K562 (cell line): ENCODE results near the gene C1orf198. TPM values are rescaled to one million over a fixed set of nuclear protein-coding genes. Genes with fewer than 3 reads are reported as not detected.

Experiments
- ATAC-seq: fragments of 200-7000 bp; cut with Tn5 transposase; 3 replicates; pipeline ENCODE4 v1.9.1; 2020; ENCODE audit warnings: moderate library complexity
- BruUV-seq: library from RNA; stranded (reverse); fragments of 400-500 nt; replicated peaks from 2 replicates; lab custom pipeline; 2021; lab: Mats Ljungman, UMichigan
- CTCF ChIA-PET: fragments of 300-600 bp; formaldehyde crosslinking; extraction: SDS; loops from one replicate; lab custom pipeline; 2021; ENCODE audit warnings: low intra/inter-chr PET ratio; lab: Yijun Ruan, JAX
- POLR2A ChIA-PET: fragments of 300-600, 350-650 bp; sonication (Branson Sonifier 250); formaldehyde crosslinking; extraction: SDS; loops from one replicate; lab custom pipeline; 2021; ENCODE audit warnings: antibody characterized with exemption, inconsistent platforms; lab: Yijun Ruan, JAX
- DNase-seq, 4 experiments: peaks; one replicate each; pipeline versions ENCODE4 v3.0.0 to v3.0.0-alpha.2; 2011 to 2018; ENCODE audit warnings: low spot score in 3 of 4, mixed read lengths in 3 of 4; ENCODE audit errors: extremely low read depth in 1 of 4
- FAIRE-seq: peaks from 2 replicates; lab custom pipeline; 2011; peaks lifted over from hg19 to GRCh38; lab: Jason Lieb, UNC
- H2AFZ ChIP-seq: 2 replicates; pipeline ENCODE4 v1.6.0; 2011; ENCODE audit warnings: low read depth, low read length, control low read depth, inconsistent platforms
- H3K27ac ChIP-seq: fragments of 200-600 bp; 3 replicates; pipeline ENCODE4 v1.8.0; 2011; ENCODE audit warnings: low read depth, mild to moderate bottlenecking, control low read depth, inconsistent platforms, low read length, moderate library complexity, mixed read lengths; ENCODE audit errors: extremely low read depth
- H3K27me3 ChIP-seq, 2 experiments: fragments of 300-600 bp in 1 of 2; 2 replicates in 1 of 2; 3 replicates in 1 of 2; pipeline versions ENCODE4 v1.6.0 to v1.8.0; 2011; ENCODE audit warnings: inconsistent platforms in 2 of 2, low read length in 2 of 2, mild to moderate bottlenecking in 1 of 2, mixed read lengths in 1 of 2, moderate library complexity in 1 of 2; ENCODE audit not compliant: control insufficient read depth in 2 of 2, insufficient read depth in 2 of 2
- H3K36me3 ChIP-seq: fragments of 300-600 bp; 3 replicates; pipeline ENCODE4 v1.8.0; 2011; ENCODE audit warnings: mild to moderate bottlenecking, low read length, inconsistent platforms; ENCODE audit not compliant: control insufficient read depth, insufficient read depth
- H3K4me1 ChIP-seq, 2 experiments: fragments of 200-600 bp in 1 of 2; replicated peaks in 1 of 2; 2 replicates in 1 of 2; 3 replicates in 1 of 2; pipeline versions ENCODE4 v1.5.1 to v1.8.0; 2011; ENCODE audit warnings: inconsistent platforms in 2 of 2, low read length in 2 of 2, mild to moderate bottlenecking in 1 of 2, mixed read lengths in 1 of 2, moderate library complexity in 1 of 2; ENCODE audit not compliant: control insufficient read depth in 2 of 2, insufficient read depth in 2 of 2
- H3K4me2 ChIP-seq: 2 replicates; pipeline ENCODE4 v1.6.1; 2011; ENCODE audit warnings: low read length, control low read depth, inconsistent platforms, mixed read lengths; ENCODE audit not compliant: insufficient read depth
- H3K4me3 ChIP-seq: fragments of 200-600 bp; sonication (generic), shearing (Covaris generic); 2 replicates; pipeline ENCODE4 v1.5.1; 2016; ENCODE audit warnings: control low read depth, inconsistent platforms
- H3K79me2 ChIP-seq: fragments of 200-600 bp; 3 replicates; pipeline ENCODE4 v1.8.0; 2011; ENCODE audit warnings: low read length, inconsistent platforms; ENCODE audit not compliant: control insufficient read depth, insufficient read depth
- H3K9ac ChIP-seq, 2 experiments: 2 replicates each; pipeline versions ENCODE4 v1.6.0 to v1.6.1; 2011; ENCODE audit warnings: low read depth in 2 of 2, low read length in 2 of 2, control low read depth in 1 of 2, inconsistent platforms in 1 of 2, mild to moderate bottlenecking in 1 of 2, mixed read lengths in 1 of 2; ENCODE audit not compliant: insufficient read depth in 1 of 2
- H3K9me1 ChIP-seq: one replicate; pipeline ENCODE4 v1.6.0; 2011; ENCODE audit warnings: inconsistent platforms, mild to moderate bottlenecking, low read length, moderate library complexity; ENCODE audit not compliant: control insufficient read depth, insufficient read depth
- H3K9me3 ChIP-seq: replicated peaks from 2 replicates; pipeline ENCODE4 v1.5.1; 2011; ENCODE audit warnings: low read depth, low read length, inconsistent platforms; ENCODE audit not compliant: control insufficient read depth, insufficient read depth
- H4K20me1 ChIP-seq: replicated peaks from 2 replicates; pipeline ENCODE4 v1.6.1; 2011; ENCODE audit warnings: low read length, inconsistent platforms, mixed read lengths; ENCODE audit not compliant: control insufficient read depth, insufficient read depth
- CSDE1 ChIP-seq, 2 experiments: fragments of 450-650 bp; IDR thresholded peaks; 2 replicates each; pipeline ENCODE4 v1.6.1; 2016; ENCODE audit warnings: mild to moderate bottlenecking in 1 of 2
- JUND ChIP-seq, 2 experiments: IDR thresholded peaks; 2 replicates in 1 of 2; 3 replicates in 1 of 2; pipeline ENCODE4 v1.6.1; 2011; ENCODE audit warnings: borderline replicate concordance in 2 of 2, low read depth in 2 of 2, low read length in 2 of 2, improper control_type of control experiment in 1 of 2, missing biosample characterization in 1 of 2, missing genetic modification characterization in 1 of 2, missing genetic modification reagents in 1 of 2
- PHF8 ChIP-seq: fragments of 200-600 bp; sonication (generic); IDR thresholded peaks from 2 replicates; pipeline ENCODE4 v1.6.1; 2012; ENCODE audit warnings: mixed run types, mild to moderate bottlenecking, inconsistent platforms, low read length, moderate library complexity, borderline replicate concordance
- SIN3A ChIP-seq, 2 experiments: fragments of 150-350 bp in 1 of 2; IDR thresholded peaks; 2 replicates each; pipeline ENCODE4 v1.6.1; 2011 to 2016; ENCODE audit warnings: borderline replicate concordance in 2 of 2, low read depth in 2 of 2, low read length in 2 of 2, mild to moderate bottlenecking in 2 of 2, moderate library complexity in 2 of 2; ENCODE audit not compliant: control insufficient read depth in 1 of 2
- TFAP4 ChIP-seq: sonication (generic); formaldehyde crosslinking; IDR thresholded peaks from 2 replicates; pipeline ENCODE4 v1.8.0; 2022; ENCODE audit warnings: missing genetic modification reagents, mild to moderate bottlenecking, moderate library complexity, borderline replicate concordance
- VEZF1 ChIP-seq: fragments of 200-800 bp; sonication (Bioruptor generic); IDR thresholded peaks from 2 replicates; pipeline ENCODE4 v1.6.1; 2017; ENCODE audit warnings: missing genetic modification characterization, missing compliant biosample characterization
- ZBED1 ChIP-seq: IDR thresholded peaks from 2 replicates; pipeline ENCODE4 v1.6.1; 2014
- ZHX1 ChIP-seq: fragments of 150-350 bp; conservative IDR thresholded peaks from 2 replicates; pipeline ENCODE4 v1.6.1; 2014; ENCODE audit warnings: low read length
- WGBS: fragments of 100-300 bp; shearing (Covaris generic); methylation state at CpG from one replicate; pipeline ENCODE4 v1.1.6; 2016; ENCODE audit warnings: low coverage, mixed read lengths; ENCODE audit not compliant: insufficient coverage; ENCODE audit errors: missing lambda C conversion rate; 5-methylcytosine and 5-hydroxymethylcytosine counted together
- in situ Hi-C: fragments of 300-500 bp; cut with MboI; formaldehyde crosslinking; loops from 4 replicates; pipeline ENCODE4 v1.15.0; 2018; ENCODE audit warnings: inconsistent platforms, mixed read lengths
- intact Hi-C: fragments of 100-400 bp; cut with micrococcal nuclease; formaldehyde crosslinking; loops from 2 replicates; pipeline ENCODE4 v1.14.2; 2022
- polyA plus RNA-seq, 8 experiments: library from polyadenylated mRNA; depleted of rRNA in 4 of 8; stranded (reverse) in 5 of 8; unstranded in 3 of 8; fragments of >200 nt; fragmentation: Nextera tagmentation in 2 of 8; fragmentation: Illumina TruSeq in 1 of 8; extraction: Ambion mirVana in 2 of 8; extraction: Trizol in 1 of 8; gene quantifications; 2 replicates each; pipeline versions ENCODE4 v1.2.1 to v1.2.3, GENCODE V29; 2011 to 2014; ENCODE audit warnings: inconsistent platforms in 1 of 8, missing spikeins in 1 of 8
- total RNA-seq, 7 experiments: library from RNA; depleted of rRNA in 6 of 7; stranded (reverse); fragments of >200 nt in 6 of 7; fragmentation: Illumina TruSeq in 2 of 7; extraction: Trizol in 2 of 7; gene quantifications; 2 replicates each; pipeline versions ENCODE4 v1.2.1 to v1.2.3, GENCODE V29; 2011 to 2021; ENCODE audit warnings: low replicate concordance in 1 of 7

Gene C1orf198
- total and polyA plus RNA-seq, 9 of the 15 experiments (the other 6 are each of a cell fraction or from before 2014, with no cell fraction given) = 2.0 to 15.1 (median 10.4) TPM

GRCh38 chr1:230822092-230822581, 46.2 kb downstream of the C1orf198 start:
- no peak overlapping the region for H3K27ac ChIP-seq
- 11% methylated on average over 13 of the region's 13 CpGs for WGBS
- CTCF ChIA-PET = interaction anchor here (0.5 kb wide), 1 partner anchor 66 kb away, joined by 4 read pairs; no protein-coding TSS in a partner anchor
- in situ Hi-C loops = no loop called here
- H3K79me2 ChIP-seq = no peaks in the 10 kb centered on the region
- H3K36me3 ChIP-seq = no peaks in the 10 kb centered on the region
- H4K20me1 ChIP-seq = no peaks in the 10 kb centered on the region
- H3K9me1 ChIP-seq = no peaks in the 10 kb centered on the region
- ATAC-seq (no peak), DNase-seq (no peak), FAIRE-seq (no peak)
- BruUV-seq = no TSS peak
- peaks cover 31 to 67% of the 10 kb centered on the region in 2 experiments; a peak in 4 of 5 replicates for H3K27me3 ChIP-seq
- intact Hi-C loops = no loop called here
- no peak overlapping the region for H3K9ac ChIP-seq
- H3K4me3 ChIP-seq = no peak overlapping the region
- no peak for TF ChIP-seq ZBED1
- no peak for TF ChIP-seq TFAP4 (CRISPR knock-in tag)
- no peak for TF ChIP-seq PHF8
- no peak for TF ChIP-seq CSDE1 (IDR thresholded peaks at IDR 0.05)
- no peak for TF ChIP-seq JUND (IDR thresholded peaks at IDR 0.05; ENCODE audit: borderline replicate concordance, low read depth, low read length)
- TF ChIP-seq JUND (tag; IDR thresholded peaks at IDR 0.05; ENCODE audit: borderline replicate concordance, low read depth, low read length) = no peak
- no peak for TF ChIP-seq VEZF1 (CRISPR knock-in tag)
- no peak for TF ChIP-seq ZHX1
- TF ChIP-seq SIN3A (IDR thresholded peaks at IDR 0.05; ENCODE audit: borderline replicate concordance in 2 of 2, control insufficient read depth in 1 of 2, low read depth in 2 of 2, low read length in 2 of 2) = no peak
- peaks cover 0 to 6% of the 10 kb centered on the region in 2 experiments; a peak in 3 of 5 replicates for H3K4me1 ChIP-seq
- POLR2A ChIA-PET = no interaction called here
- H3K9me3 ChIP-seq = no peaks in the 10 kb centered on the region
- H3K4me2 ChIP-seq = no peak overlapping the region
- no peak overlapping the region for H2AFZ ChIP-seq
